Neural cell (in vitro differentiated cells): ENCODE data around the gene ATP2B2. TPM values are rescaled to one million over a fixed set of nuclear protein-coding genes. Genes with fewer than 3 reads are reported as not detected.

Experiments
- H2AFZ ChIP-seq: fragments of 200-600, 300-800 bp; sonication (generic), shearing (Covaris generic); 2 replicates; pipeline ENCODE4 v1.6.0; 2014; ENCODE audit warnings: low read depth, mild to moderate bottlenecking, antibody characterized with exemption, low read length, moderate library complexity
- H3F3A ChIP-seq: fragments of 200-600 bp; shearing (Covaris generic); 2 replicates; pipeline ENCODE4 v1.6.1; 2016; ENCODE audit warnings: mild to moderate bottlenecking, moderate library complexity, mixed read lengths, antibody characterized with exemption, low read length; ENCODE audit not compliant: insufficient read depth, poor library complexity, severe bottlenecking
- H3K27ac ChIP-seq: fragments of 200-600, 300-800 bp; sonication (generic), shearing (Covaris generic); 2 replicates; pipeline ENCODE4 v1.5.1; 2014; ENCODE audit warnings: mild to moderate bottlenecking, low read length, moderate library complexity
- H3K27me3 ChIP-seq: fragments of 300-800, 200-600 bp; sonication (generic), shearing (Covaris generic); 2 replicates; pipeline ENCODE4 v1.6.0; 2014; ENCODE audit warnings: mild to moderate bottlenecking, low read depth, low read length, moderate library complexity; ENCODE audit not compliant: insufficient read depth
- H3K36me3 ChIP-seq: fragments of 300-800, 200-600 bp; sonication (generic), shearing (Covaris generic); 2 replicates; pipeline ENCODE4 v1.5.1; 2014; ENCODE audit warnings: mild to moderate bottlenecking, antibody characterized with exemption, low read length, moderate library complexity; ENCODE audit not compliant: insufficient read depth
- H3K4me2 ChIP-seq: fragments of 300-800, 200-600 bp; sonication (generic), shearing (Covaris generic); 2 replicates; pipeline ENCODE4 v1.6.0; 2014; ENCODE audit warnings: mild to moderate bottlenecking, low read length
- H3K4me3 ChIP-seq: fragments of 300-800, 200-600 bp; sonication (generic), shearing (Covaris generic); 2 replicates; pipeline ENCODE4 v1.5.1; 2014; ENCODE audit warnings: mild to moderate bottlenecking, low read length, moderate library complexity
- H3K79me2 ChIP-seq: fragments of 200-600 bp; shearing (Covaris generic); replicated peaks from 2 replicates; pipeline ENCODE4 v1.6.0; 2014; ENCODE audit warnings: mild to moderate bottlenecking, low read length, moderate library complexity; ENCODE audit not compliant: insufficient read depth
- H3K9ac ChIP-seq: fragments of 300-800, 200-600 bp; sonication (generic), shearing (Covaris generic); 2 replicates; pipeline ENCODE4 v1.6.1; 2016; ENCODE audit warnings: mild to moderate bottlenecking, low read length, mixed read lengths
- H3K9me2 ChIP-seq: fragments of 200-600 bp; shearing (Covaris generic); 2 replicates; pipeline ENCODE4 v1.6.1; 2016; ENCODE audit warnings: mild to moderate bottlenecking, low read length, mixed read lengths; ENCODE audit not compliant: insufficient read depth
- H3K9me3 ChIP-seq: fragments of 200-600, 300-800 bp; sonication (generic), shearing (Covaris generic); 2 replicates; pipeline ENCODE4 v1.6.1; 2016; ENCODE audit warnings: mild to moderate bottlenecking, mixed run types, low read length, moderate library complexity, mixed read lengths
- H4K20me1 ChIP-seq: fragments of 200-600 bp; shearing (Covaris generic); 2 replicates; pipeline ENCODE4 v1.6.1; 2016; ENCODE audit warnings: mild to moderate bottlenecking, mixed run types; ENCODE audit not compliant: insufficient read depth
- EP300 ChIP-seq: fragments of 450-650 bp; conservative IDR thresholded peaks from 2 replicates; pipeline ENCODE4 v1.6.1; 2014; ENCODE audit warnings: antibody characterized with exemption, mild to moderate bottlenecking, moderate library complexity; ENCODE audit not compliant: poor library complexity, severe bottlenecking
- EZH2 ChIP-seq: fragments of 200-600, 300-800 bp; shearing (Covaris generic), sonication (generic); IDR thresholded peaks from 2 replicates; pipeline ENCODE4 v1.6.1; 2014; ENCODE audit warnings: antibody characterized with exemption, low read length, borderline replicate concordance, mild to moderate bottlenecking; ENCODE audit not compliant: insufficient read depth, poor library complexity, severe bottlenecking
- MXI1 ChIP-seq: fragments of 450-650 bp; conservative IDR thresholded peaks from 2 replicates; pipeline ENCODE4 v1.6.1; 2014; ENCODE audit warnings: antibody characterized with exemption, mild to moderate bottlenecking; ENCODE audit not compliant: poor library complexity, severe bottlenecking
- POLR2AphosphoS5 ChIP-seq: IDR thresholded peaks from 2 replicates; pipeline ENCODE4 v1.6.1; 2012
- RAD21 ChIP-seq: fragments of 450-650 bp; conservative IDR thresholded peaks from 2 replicates; pipeline ENCODE4 v1.6.1; 2014; ENCODE audit warnings: antibody characterized with exemption, mild to moderate bottlenecking, moderate library complexity
- REST ChIP-seq: IDR thresholded peaks from 2 replicates; pipeline ENCODE4 v1.6.1; 2012; ENCODE audit warnings: borderline replicate concordance
- SMC3 ChIP-seq: fragments of 450-650 bp; conservative IDR thresholded peaks from 2 replicates; pipeline ENCODE4 v1.6.1; 2014; ENCODE audit warnings: antibody characterized with exemption, mild to moderate bottlenecking, moderate library complexity; ENCODE audit not compliant: poor library complexity
- TAF1 ChIP-seq: IDR thresholded peaks from 2 replicates; pipeline ENCODE4 v1.6.1; 2012; ENCODE audit warnings: low read depth
- polyA plus RNA-seq: library from polyadenylated mRNA; depleted of rRNA; stranded (reverse); fragments of >200 nt; gene quantifications from 2 replicates; pipeline ENCODE4 v1.2.3, GENCODE V29; 2014
- TF ChIP-seq, protein P1 (sequence below): fragments of 450-650 bp; IDR thresholded peaks from 2 replicates; pipeline ENCODE4 v1.5.1; 2014; ENCODE audit warnings: antibody characterized with exemption, mild to moderate bottlenecking, moderate library complexity; ENCODE audit not compliant: poor library complexity, severe bottlenecking

The ATP2B2 gene
- polyA plus RNA-seq, 1 donor from 2014 or later = 8.3 TPM

GRCh38 chr3:10312391-10312790 is 193.0 kb downstream of the ATP2B2 start:
- no peak overlapping the region for H2AFZ ChIP-seq
- H3K9me3 ChIP-seq = no peaks in the 10 kb centered on the region
- H3K27me3 ChIP-seq = no peaks in the 10 kb centered on the region
- H3K4me2 ChIP-seq = no peak overlapping the region
- H3K79me2 ChIP-seq = no peaks in the 10 kb centered on the region
- H4K20me1 ChIP-seq = no peaks in the 10 kb centered on the region
- H3F3A ChIP-seq = no peaks in the 10 kb centered on the region
- H3K36me3 ChIP-seq = peaks cover 9% of the 10 kb centered on the region
- TF ChIP-seq EZH2 (no peak), POLR2AphosphoS5 (no peak), SMC3 (no peak), MXI1 (no peak), EP300 (no peak), REST (no peak), RAD21 (no peak), TAF1 (no peak)
- TF ChIP-seq, protein P1, sequence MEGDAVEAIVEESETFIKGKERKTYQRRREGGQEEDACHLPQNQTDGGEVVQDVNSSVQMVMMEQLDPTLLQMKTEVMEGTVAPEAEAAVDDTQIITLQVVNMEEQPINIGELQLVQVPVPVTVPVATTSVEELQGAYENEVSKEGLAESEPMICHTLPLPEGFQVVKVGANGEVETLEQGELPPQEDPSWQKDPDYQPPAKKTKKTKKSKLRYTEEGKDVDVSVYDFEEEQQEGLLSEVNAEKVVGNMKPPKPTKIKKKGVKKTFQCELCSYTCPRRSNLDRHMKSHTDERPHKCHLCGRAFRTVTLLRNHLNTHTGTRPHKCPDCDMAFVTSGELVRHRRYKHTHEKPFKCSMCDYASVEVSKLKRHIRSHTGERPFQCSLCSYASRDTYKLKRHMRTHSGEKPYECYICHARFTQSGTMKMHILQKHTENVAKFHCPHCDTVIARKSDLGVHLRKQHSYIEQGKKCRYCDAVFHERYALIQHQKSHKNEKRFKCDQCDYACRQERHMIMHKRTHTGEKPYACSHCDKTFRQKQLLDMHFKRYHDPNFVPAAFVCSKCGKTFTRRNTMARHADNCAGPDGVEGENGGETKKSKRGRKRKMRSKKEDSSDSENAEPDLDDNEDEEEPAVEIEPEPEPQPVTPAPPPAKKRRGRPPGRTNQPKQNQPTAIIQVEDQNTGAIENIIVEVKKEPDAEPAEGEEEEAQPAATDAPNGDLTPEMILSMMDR = no peak
- H3K27ac ChIP-seq = no peak overlapping the region
- H3K9me2 ChIP-seq = no peaks in the 10 kb centered on the region
- H3K4me3 ChIP-seq = no peak overlapping the region
- H3K9ac ChIP-seq = no peak overlapping the region

- no peak for TF ChIP-seq POLR2AphosphoS5
- no peak for TF ChIP-seq EZH2
- TF ChIP-seq RAD21 = no peak
- no peak for TF ChIP-seq REST
- TF ChIP-seq, protein P1 = no peak
- no peak for TF ChIP-seq MXI1
- no peak for TF ChIP-seq EP300
- TF ChIP-seq SMC3 = no peak
- Histone ChIP-seq H3K9ac (no peak overlapping the region), H3F3A (no peaks in the 10 kb centered on the region), H3K9me3 (no peaks in the 10 kb centered on the region), H2AFZ (no peak overlapping the region), H3K4me2 (no peak overlapping the region), H3K79me2 (no peaks in the 10 kb centered on the region), H3K36me3 (peaks cover 9% of the 10 kb centered on the region), H4K20me1 (no peaks in the 10 kb centered on the region), H3K9me2 (no peaks in the 10 kb centered on the region), H3K27me3 (no peaks in the 10 kb centered on the region), H3K4me3 (no peak overlapping the region), H3K27ac (no peak overlapping the region)
These were observed 193.7 kb downstream of the ATP2B2 start for GRCh38 chr3:10311710-10312109.
